ENCODE data around the gene PTPRG. TPM values are rescaled to one million over a fixed set of nuclear protein-coding genes. Genes with fewer than 3 reads are reported as not detected.

The PTPRG gene
- total RNA-seq, 2 donors from 2014 or later, result 76.5 to 108 TPM

DNA sequence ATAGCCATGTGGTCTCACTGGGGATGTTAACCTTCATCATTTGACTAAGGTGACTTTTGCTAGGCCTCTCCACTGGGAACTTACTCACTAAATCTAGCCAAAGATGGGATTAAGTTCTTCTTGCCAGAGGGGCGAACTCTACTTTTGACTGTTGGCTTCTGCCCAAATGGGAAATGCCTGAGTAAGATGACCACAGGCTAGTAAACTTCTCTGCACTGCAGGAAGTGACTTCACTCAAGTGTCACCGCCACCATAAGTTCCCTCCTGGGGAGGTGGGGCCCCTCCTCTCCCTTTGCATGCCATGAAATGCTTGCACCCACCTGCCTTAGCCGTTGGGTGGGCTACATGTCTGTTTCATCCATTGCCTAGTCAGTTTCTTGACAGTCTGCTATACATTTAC, 423.6 kb downstream of the PTPRG start:
- Mint-ChIP-seq H3K9me3 (no peaks in the 10 kb centered on the region), H3K4me1 (peaks cover 7% of the 10 kb centered on the region), H3K27me3 (ENCODE audit: insufficient read depth) (no peaks in the 10 kb centered on the region), H3K4me3 (no peak overlapping the region), H3K27ac (no peak overlapping the region), H3K36me3 (ENCODE audit: low read depth) (no peaks in the 10 kb centered on the region)
- no peak overlapping the region for H3K9ac ChIP-seq (ENCODE audit: extremely low read depth, low read length, poor library complexity, severe bottlenecking)
- TF ChIP-seq, protein P1, sequence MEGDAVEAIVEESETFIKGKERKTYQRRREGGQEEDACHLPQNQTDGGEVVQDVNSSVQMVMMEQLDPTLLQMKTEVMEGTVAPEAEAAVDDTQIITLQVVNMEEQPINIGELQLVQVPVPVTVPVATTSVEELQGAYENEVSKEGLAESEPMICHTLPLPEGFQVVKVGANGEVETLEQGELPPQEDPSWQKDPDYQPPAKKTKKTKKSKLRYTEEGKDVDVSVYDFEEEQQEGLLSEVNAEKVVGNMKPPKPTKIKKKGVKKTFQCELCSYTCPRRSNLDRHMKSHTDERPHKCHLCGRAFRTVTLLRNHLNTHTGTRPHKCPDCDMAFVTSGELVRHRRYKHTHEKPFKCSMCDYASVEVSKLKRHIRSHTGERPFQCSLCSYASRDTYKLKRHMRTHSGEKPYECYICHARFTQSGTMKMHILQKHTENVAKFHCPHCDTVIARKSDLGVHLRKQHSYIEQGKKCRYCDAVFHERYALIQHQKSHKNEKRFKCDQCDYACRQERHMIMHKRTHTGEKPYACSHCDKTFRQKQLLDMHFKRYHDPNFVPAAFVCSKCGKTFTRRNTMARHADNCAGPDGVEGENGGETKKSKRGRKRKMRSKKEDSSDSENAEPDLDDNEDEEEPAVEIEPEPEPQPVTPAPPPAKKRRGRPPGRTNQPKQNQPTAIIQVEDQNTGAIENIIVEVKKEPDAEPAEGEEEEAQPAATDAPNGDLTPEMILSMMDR (conservative IDR thresholded peaks at IDR 0.05), result no peak
- H3K9me3 ChIP-seq (ENCODE audit: control insufficient read depth, low read length), result no peaks in the 10 kb centered on the region
- no peak for DNase-seq
- H3K27ac ChIP-seq (ENCODE audit: low read depth, low read length), result no peak overlapping the region
- no peaks in the 10 kb centered on the region for H3K36me3 ChIP-seq (ENCODE audit: control insufficient read depth, insufficient read depth, low read length)
- no peaks in the 10 kb centered on the region for H3K4me1 ChIP-seq (ENCODE audit: control insufficient read depth, insufficient read depth, low read length)
- no peak overlapping the region for H3K4me3 ChIP-seq (ENCODE audit: low read length)
- H3K27me3 ChIP-seq (ENCODE audit: control insufficient read depth, insufficient read depth, low read length, poor library complexity, severe bottlenecking), result no peaks in the 10 kb centered on the region
- 91 to 100% methylated on average over 2 to 3 of the region's 3 CpGs for WGBS, 2 experiments (ENCODE audit: insufficient coverage in 1 of 2, insufficient read length in 1 of 2)

DNA sequence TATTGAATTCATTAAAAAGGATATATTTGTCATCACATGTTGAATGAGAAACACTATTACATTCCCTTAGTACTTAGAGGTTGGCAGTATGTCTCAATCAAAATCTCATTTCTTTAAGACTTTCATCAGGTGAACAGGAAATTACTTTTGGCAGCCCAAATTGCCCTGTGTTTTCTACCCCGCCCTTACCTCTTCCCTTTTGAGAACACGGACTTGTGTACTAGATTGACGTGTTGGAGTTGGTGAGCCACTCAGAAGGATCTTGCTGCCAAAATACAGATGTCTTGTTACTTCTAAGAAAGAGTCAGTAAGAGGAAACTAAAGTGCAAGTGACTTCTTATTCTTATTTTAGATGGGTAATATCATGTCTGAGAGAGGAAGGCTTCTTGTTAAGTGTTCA, 425.1 kb downstream of the PTPRG start:
- Mint-ChIP-seq H3K27ac (no peak overlapping the region), H3K27me3 (ENCODE audit: insufficient read depth) (no peaks in the 10 kb centered on the region), H3K36me3 (ENCODE audit: low read depth) (peaks cover 11% of the 10 kb centered on the region), H3K9me3 (no peaks in the 10 kb centered on the region), H3K4me1 (peaks cover 4% of the 10 kb centered on the region), H3K4me3 (no peak overlapping the region)
- no peak overlapping the region for H3K27ac ChIP-seq (ENCODE audit: low read depth, low read length)
- no peaks in the 10 kb centered on the region for H3K4me1 ChIP-seq (ENCODE audit: control insufficient read depth, insufficient read depth, low read length)
- no peaks in the 10 kb centered on the region for H3K27me3 ChIP-seq (ENCODE audit: control insufficient read depth, insufficient read depth, low read length, poor library complexity, severe bottlenecking)
- no peaks in the 10 kb centered on the region for H3K9me3 ChIP-seq (ENCODE audit: control insufficient read depth, low read length)
- DNase-seq, result no peak
- H3K9ac ChIP-seq (ENCODE audit: extremely low read depth, low read length, poor library complexity, severe bottlenecking), result no peak overlapping the region
- WGBS, 2 experiments (ENCODE audit: insufficient coverage in 1 of 2, insufficient read length in 1 of 2), result 80 to 97% methylated on average over 1 to 3 of the region's 3 CpGs
- TF ChIP-seq, protein P1 (conservative IDR thresholded peaks at IDR 0.05), result no peak
- H3K4me3 ChIP-seq (ENCODE audit: low read length), result no peak overlapping the region
- H3K36me3 ChIP-seq (ENCODE audit: control insufficient read depth, insufficient read depth, low read length), result no peaks in the 10 kb centered on the region

DNA sequence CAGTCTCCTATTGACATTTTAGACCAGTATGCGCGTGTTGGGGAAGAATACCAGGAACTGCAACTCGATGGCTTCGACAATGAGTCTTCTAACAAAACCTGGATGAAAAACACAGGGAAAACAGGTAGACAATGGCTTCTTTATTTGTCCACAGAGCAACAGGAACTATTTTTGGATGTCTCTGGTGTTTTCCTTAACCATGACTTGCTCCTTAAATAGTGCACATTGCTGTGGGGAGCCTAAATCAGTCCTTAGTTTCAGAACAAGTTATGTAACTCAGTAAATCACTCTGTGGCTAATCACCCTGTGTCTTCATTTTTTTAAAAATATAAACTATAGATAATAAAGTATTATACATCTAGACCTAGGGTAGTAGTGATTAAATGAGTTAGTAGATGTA, 428.3 kb downstream of the PTPRG start:
- Mint-ChIP-seq H3K27me3 (ENCODE audit: insufficient read depth) (peaks cover under 1% of the 10 kb centered on the region), H3K36me3 (ENCODE audit: low read depth) (peaks cover 19% of the 10 kb centered on the region), H3K4me3 (no peak overlapping the region), H3K9me3 (no peaks in the 10 kb centered on the region), H3K4me1 (peaks cover 4% of the 10 kb centered on the region), H3K27ac (no peak overlapping the region)
- DNase-seq, result no peak
- H3K27me3 ChIP-seq (ENCODE audit: control insufficient read depth, insufficient read depth, low read length, poor library complexity, severe bottlenecking), result no peaks in the 10 kb centered on the region
- H3K4me3 ChIP-seq (ENCODE audit: low read length), result no peak overlapping the region
- H3K27ac ChIP-seq (ENCODE audit: low read depth, low read length), result no peak overlapping the region
- TF ChIP-seq, protein P1 (conservative IDR thresholded peaks at IDR 0.05), result no peak
- WGBS, 2 experiments (ENCODE audit: insufficient coverage in 1 of 2, insufficient read length in 1 of 2), result 93 to 94% methylated on average over 4 of the region's 4 CpGs
- no peaks in the 10 kb centered on the region for H3K9me3 ChIP-seq (ENCODE audit: control insufficient read depth, low read length)
- H3K4me1 ChIP-seq (ENCODE audit: control insufficient read depth, insufficient read depth, low read length), result no peaks in the 10 kb centered on the region
- H3K9ac ChIP-seq (ENCODE audit: extremely low read depth, low read length, poor library complexity, severe bottlenecking), result no peak overlapping the region
- H3K36me3 ChIP-seq (ENCODE audit: control insufficient read depth, insufficient read depth, low read length), result no peaks in the 10 kb centered on the region
